ENCODE data around the gene RHOBTB3.

The RHOBTB3 gene

GRCh38 chr5:95783661-95784060, 52.5 kb downstream of the RHOBTB3 start:
- Histone ChIP-seq H3K27ac (replicated peaks) (no peak overlapping the region), H3K27me3 (ENCODE audit: insufficient read depth, poor library complexity, severe bottlenecking) (no peaks in the 10 kb centered on the region), H3K4me3 (replicated peaks; ENCODE audit: insufficient read depth, low read length) (no peak overlapping the region)
- no peak for DNase-seq (ENCODE audit: low read depth in 1 of 2, low spot score in 1 of 2)
- TF ChIP-seq CTCF (IDR thresholded peaks at IDR 0.05; ENCODE audit: insufficient read depth, low read length) (no peak), REST (IDR thresholded peaks at IDR 0.05; ENCODE audit: insufficient replicate concordance, low read depth) (no peak)

- H3K27me3 ChIP-seq (ENCODE audit: insufficient read depth, poor library complexity, severe bottlenecking): no peaks in the 10 kb centered on the region
- H3K27ac ChIP-seq (replicated peaks): no peak overlapping the region
- H3K4me3 ChIP-seq (replicated peaks; ENCODE audit: insufficient read depth, low read length): no peak overlapping the region
- TF ChIP-seq CTCF (IDR thresholded peaks at IDR 0.05; ENCODE audit: insufficient read depth, low read length): no peak
- no peak for TF ChIP-seq GABPA (IDR thresholded peaks at IDR 0.05; ENCODE audit: low read depth)
- no peak for TF ChIP-seq SPI1 (IDR thresholded peaks at IDR 0.05; ENCODE audit: borderline replicate concordance, low read depth)
- DNase-seq (ENCODE audit: low read depth in 1 of 2, low spot score in 1 of 2): no peak
Observed at GRCh38 chr5:95784514-95785302, 53.6 kb downstream of the RHOBTB3 start.

GRCh38 chr5:95786821-95787418, 55.8 kb downstream of the RHOBTB3 start:
- no peak for DNase-seq (ENCODE audit: low read depth in 1 of 2, low spot score in 1 of 2)
- H3K27ac ChIP-seq (replicated peaks): no peak overlapping the region
- no peak for TF ChIP-seq GABPA (IDR thresholded peaks at IDR 0.05; ENCODE audit: low read depth)
- TF ChIP-seq POLR2AphosphoS5 (IDR thresholded peaks at IDR 0.05; ENCODE audit: low read depth): no peak
- TF ChIP-seq REST (IDR thresholded peaks at IDR 0.05; ENCODE audit: insufficient replicate concordance, low read depth): no peak
- no peak for TF ChIP-seq CTCF (IDR thresholded peaks at IDR 0.05; ENCODE audit: insufficient read depth, low read length)
- TF ChIP-seq SPI1 (IDR thresholded peaks at IDR 0.05; ENCODE audit: borderline replicate concordance, low read depth): no peak

More at GRCh38 chr5:95786821-95787418, 55.8 kb downstream of the RHOBTB3 start:
- Histone ChIP-seq H3K27me3 (ENCODE audit: insufficient read depth, poor library complexity, severe bottlenecking) (no peaks in the 10 kb centered on the region), H3K4me3 (replicated peaks; ENCODE audit: insufficient read depth, low read length) (no peak overlapping the region)
